Stomach (tissue), 4 donors: ENCODE measurements around the gene C1orf21.

ENCODE experiments used
- EP300 ChIP-seq: sonication (generic); formaldehyde crosslinking; IDR thresholded peaks from one replicate; pipeline ENCODE4 v1.6.1; 2017; ENCODE audit warnings: antibody characterized with exemption
- POLR2AphosphoS5 ChIP-seq, 3 donors: sonication (generic); formaldehyde crosslinking; IDR thresholded peaks; one replicate each; pipeline ENCODE4 v1.6.1; 2016; ENCODE audit warnings: antibody characterized with exemption in 3 of 3
- TF ChIP-seq, protein P1 (sequence below), 7 experiments: fragments of 450-650 bp in 4 of 7; fragments of 200-600 bp in 3 of 7; sonication (generic) in 3 of 7; IDR thresholded peaks; one replicate each; pipeline ENCODE4 v1.5.1; 2016 to 2019; ENCODE audit warnings: antibody characterized with exemption in 7 of 7, control low read depth in 2 of 7, mild to moderate bottlenecking in 1 of 7

- no peak for TF ChIP-seq EP300
- TF ChIP-seq, protein P1, sequence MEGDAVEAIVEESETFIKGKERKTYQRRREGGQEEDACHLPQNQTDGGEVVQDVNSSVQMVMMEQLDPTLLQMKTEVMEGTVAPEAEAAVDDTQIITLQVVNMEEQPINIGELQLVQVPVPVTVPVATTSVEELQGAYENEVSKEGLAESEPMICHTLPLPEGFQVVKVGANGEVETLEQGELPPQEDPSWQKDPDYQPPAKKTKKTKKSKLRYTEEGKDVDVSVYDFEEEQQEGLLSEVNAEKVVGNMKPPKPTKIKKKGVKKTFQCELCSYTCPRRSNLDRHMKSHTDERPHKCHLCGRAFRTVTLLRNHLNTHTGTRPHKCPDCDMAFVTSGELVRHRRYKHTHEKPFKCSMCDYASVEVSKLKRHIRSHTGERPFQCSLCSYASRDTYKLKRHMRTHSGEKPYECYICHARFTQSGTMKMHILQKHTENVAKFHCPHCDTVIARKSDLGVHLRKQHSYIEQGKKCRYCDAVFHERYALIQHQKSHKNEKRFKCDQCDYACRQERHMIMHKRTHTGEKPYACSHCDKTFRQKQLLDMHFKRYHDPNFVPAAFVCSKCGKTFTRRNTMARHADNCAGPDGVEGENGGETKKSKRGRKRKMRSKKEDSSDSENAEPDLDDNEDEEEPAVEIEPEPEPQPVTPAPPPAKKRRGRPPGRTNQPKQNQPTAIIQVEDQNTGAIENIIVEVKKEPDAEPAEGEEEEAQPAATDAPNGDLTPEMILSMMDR (IDR thresholded peaks at IDR 0.05) = no peak
- no peak for TF ChIP-seq POLR2AphosphoS5 (IDR thresholded peaks at IDR 0.05)
These were observed 93.9 kb downstream of the C1orf21 start for GRCh38 chr1:184480736-184481135.
